Osteocyte (in vitro differentiated cells): ENCODE results near the gene TAS2R3. TPM values are rescaled to one million over a fixed set of nuclear protein-coding genes. Genes with fewer than 3 reads are reported as not detected.
A peak's percentile ranks its signal among the peaks of the same experiment; 100 is the strongest.

Experiments used
- DNase-seq: peaks from one replicate; pipeline ENCODE4 v3.0.0; 2021; ENCODE audit warnings: mixed read lengths; ENCODE audit not compliant: unreplicated experiment; ENCODE audit errors: extremely low spot score
- H3K27ac Mint-ChIP-seq: one replicate; pipeline ENCODE4 v1.8.0; 2021; ENCODE audit warnings: mild to moderate bottlenecking, mixed read lengths; ENCODE audit not compliant: unreplicated experiment
- H3K27me3 Mint-ChIP-seq: one replicate; pipeline ENCODE4 v1.8.0; 2021; ENCODE audit warnings: mixed read lengths; ENCODE audit not compliant: unreplicated experiment
- H3K36me3 Mint-ChIP-seq: one replicate; pipeline ENCODE4 v1.8.0; 2021; ENCODE audit warnings: mixed read lengths; ENCODE audit not compliant: unreplicated experiment
- H3K4me1 Mint-ChIP-seq: one replicate; pipeline ENCODE4 v1.8.0; 2021; ENCODE audit warnings: mixed read lengths; ENCODE audit not compliant: unreplicated experiment
- H3K4me3 Mint-ChIP-seq: one replicate; pipeline ENCODE4 v1.8.0; 2021; ENCODE audit warnings: mild to moderate bottlenecking, moderate library complexity, mixed read lengths; ENCODE audit not compliant: unreplicated experiment
- H3K9me3 Mint-ChIP-seq: one replicate; pipeline ENCODE4 v1.8.0; 2021; ENCODE audit warnings: mixed read lengths; ENCODE audit not compliant: unreplicated experiment
- CTCF ChIP-seq: fragments of 200-600 bp; sonication (generic); IDR thresholded peaks from 2 replicates; pipeline ENCODE4 v1.5.0; 2021; ENCODE audit warnings: antibody characterized with exemption, mild to moderate bottlenecking, moderate library complexity
- total RNA-seq: library from RNA; stranded (reverse); gene quantifications from 2 replicates; pipeline ENCODE4 v1.2.1, GENCODE V29; 2021

The TAS2R3 gene
- total RNA-seq, 1 donor from 2014 or later: 1.6 TPM

- no peak overlapping the region for H3K27ac Mint-ChIP-seq
- H3K4me3 Mint-ChIP-seq: no peak overlapping the region
- TF ChIP-seq CTCF: no peak
- DNase-seq: no peak
- H3K36me3 Mint-ChIP-seq: peaks cover 4% of the 10 kb centered on the region
- H3K27me3 Mint-ChIP-seq: peaks cover 10% of the 10 kb centered on the region
- H3K9me3 Mint-ChIP-seq: no peaks in the 10 kb centered on the region
- H3K4me1 Mint-ChIP-seq: no peaks in the 10 kb centered on the region
Measured at GRCh38 chr7:141722529-141722928, 41.4 kb upstream of the TAS2R3 start.

GRCh38 chr7:141729020-141729419 lies 34.9 kb upstream of the TAS2R3 start:
- Mint-ChIP-seq H3K27ac (no peak overlapping the region), H3K4me3 (no peak overlapping the region), H3K9me3 (no peaks in the 10 kb centered on the region), H3K27me3 (peaks cover 15% of the 10 kb centered on the region), H3K36me3 (peaks cover 3% of the 10 kb centered on the region), H3K4me1 (no peaks in the 10 kb centered on the region)
- DNase-seq: no peak
- TF ChIP-seq CTCF: no peak

- Mint-ChIP-seq H3K9me3 (no peaks in the 10 kb centered on the region), H3K4me1 (no peaks in the 10 kb centered on the region), H3K4me3 (no peak overlapping the region), H3K36me3 (no peaks in the 10 kb centered on the region), H3K27me3 (peaks cover 13% of the 10 kb centered on the region), H3K27ac (no peak overlapping the region)
- no peak for DNase-seq
- TF ChIP-seq CTCF: no peak
Measured at GRCh38 chr7:141731476-141732149, 32.3 kb upstream of the TAS2R3 start.

GRCh38 chr7:141737118-141737835 lies 26.6 kb upstream of the TAS2R3 start:
- Mint-ChIP-seq H3K9me3 (no peaks in the 10 kb centered on the region), H3K4me1 (peaks cover 23% of the 10 kb centered on the region), H3K27ac (peak overlapping the region; percentile 98), H3K4me3 (peak overlapping the region; percentile 99), H3K27me3 (no peaks in the 10 kb centered on the region), H3K36me3 (peaks cover 8% of the 10 kb centered on the region)
- no peak for DNase-seq
- TF ChIP-seq CTCF: no peak

- peak within 1 kb of the TSS; percentile 99 for H3K4me3 Mint-ChIP-seq
- H3K4me1 Mint-ChIP-seq: peaks cover 23% of the 10 kb centered on the region
- DNase-seq: peak; percentile 96
- TF ChIP-seq CTCF: peak; percentile 84
- H3K27me3 Mint-ChIP-seq: no peaks in the 10 kb centered on the region
- H3K9me3 Mint-ChIP-seq: no peaks in the 10 kb centered on the region
- peaks cover 13% of the 10 kb centered on the region for H3K36me3 Mint-ChIP-seq
- H3K27ac Mint-ChIP-seq: peak within 1 kb of the TSS; percentile 98
Measured at GRCh38 chr7:141737836-141738591, 25.9 kb upstream of the TAS2R3 start, which contains the start of gene SSBP1. SSBP1 (plus strand) TSS chr7:141738358; CDS start chr7:141739167, 809 bp downstream.
